Non-pigmented ciliary epithelial cell (primary cell): Measurements from ENCODE around the gene PPP6R3.
"Not testable (repeated sequence)": the region's sequence is repeated elsewhere in the genome, so short reads cannot be mapped to it uniquely, and the experiment has no call there.

ENCODE experiments used
- DNase-seq: peaks from one replicate; pipeline ENCODE4 v3.0.0-alpha.2; 2010; ENCODE audit warnings: low read depth

The PPP6R3 gene

GRCh38 chr11:68525336-68525735 lies 64.8 kb downstream of the PPP6R3 start:
- DNase-seq = no peak

DNA sequence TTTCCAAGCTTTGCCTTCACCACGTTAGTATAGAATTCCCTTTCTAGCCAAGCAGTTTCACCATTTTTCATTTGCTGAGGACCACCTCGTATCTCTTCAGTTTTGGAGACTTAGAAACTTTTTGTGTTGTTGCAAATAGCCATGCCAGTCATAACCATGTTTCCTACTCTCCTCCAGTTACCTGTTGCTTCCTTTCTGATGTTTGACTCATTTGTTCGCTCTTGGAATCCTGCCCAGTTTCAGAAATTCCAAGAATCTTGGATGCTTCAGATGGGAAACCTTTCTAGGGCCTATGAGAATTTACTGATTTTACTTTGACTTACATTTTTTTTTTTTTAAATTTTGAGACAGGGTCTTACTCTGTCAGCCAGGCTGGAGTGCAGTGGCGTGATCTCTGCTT lies 65.4 kb downstream of the PPP6R3 start:
- peak; percentile 32 for DNase-seq

- no peak for DNase-seq
These were observed 67.0 kb downstream of the PPP6R3 start for GRCh38 chr11:68527585-68527984.

- DNase-seq = no peak
These were observed 68.1 kb downstream of the PPP6R3 start for GRCh38 chr11:68528630-68529029.

- no peak for DNase-seq
These were observed 70.7 kb downstream of the PPP6R3 start for GRCh38 chr11:68531129-68531693.

DNA sequence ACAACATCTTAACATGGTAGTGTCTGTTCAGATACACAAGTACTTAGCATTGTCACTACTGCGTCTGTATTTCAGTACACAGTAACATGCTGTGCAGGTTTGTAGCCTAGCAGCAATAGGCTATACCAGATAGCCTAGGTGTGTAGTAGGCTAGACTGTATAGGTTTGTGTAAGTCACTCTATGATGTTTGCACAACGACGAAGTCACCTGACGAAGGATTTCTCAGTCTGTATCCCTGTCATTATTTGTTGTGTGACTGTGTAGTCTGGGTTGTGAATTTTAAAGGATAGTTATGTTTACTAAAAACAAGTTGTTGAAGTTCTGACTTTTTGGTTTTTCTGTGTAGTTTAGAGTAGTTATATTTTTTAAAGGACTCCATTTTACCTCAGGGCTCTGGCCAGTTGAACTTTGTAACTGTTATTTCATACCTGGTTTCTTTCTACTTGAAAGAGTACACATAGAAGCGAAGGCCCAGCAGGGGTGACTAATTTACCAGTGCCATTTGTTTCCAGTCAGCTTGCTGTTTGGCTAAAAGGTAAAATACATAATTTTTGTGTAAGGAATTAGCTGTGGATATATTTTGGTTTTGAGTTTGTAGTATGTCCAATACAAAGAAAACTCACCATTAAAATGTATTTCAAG lies 72.3 kb downstream of the PPP6R3 start:
- DNase-seq = no peak

GRCh38 chr11:68533945-68534344 lies 73.4 kb downstream of the PPP6R3 start:
- no peak for DNase-seq

- no peak for DNase-seq
These were observed 74.5 kb downstream of the PPP6R3 start for GRCh38 chr11:68535098-68535497.

- no peak for DNase-seq
These were observed 76.2 kb downstream of the PPP6R3 start for GRCh38 chr11:68536706-68537105.

- no peak for DNase-seq
These were observed 77.5 kb downstream of the PPP6R3 start for GRCh38 chr11:68538025-68538424.

- DNase-seq = no peak
These were observed 78.8 kb downstream of the PPP6R3 start for GRCh38 chr11:68539395-68539794.

GRCh38 chr11:68540504-68540903 lies 80.0 kb downstream of the PPP6R3 start:
- not testable (repeated sequence) for DNase-seq

- no peak for DNase-seq
These were observed 80.6 kb downstream of the PPP6R3 start for GRCh38 chr11:68541116-68541515.

DNA sequence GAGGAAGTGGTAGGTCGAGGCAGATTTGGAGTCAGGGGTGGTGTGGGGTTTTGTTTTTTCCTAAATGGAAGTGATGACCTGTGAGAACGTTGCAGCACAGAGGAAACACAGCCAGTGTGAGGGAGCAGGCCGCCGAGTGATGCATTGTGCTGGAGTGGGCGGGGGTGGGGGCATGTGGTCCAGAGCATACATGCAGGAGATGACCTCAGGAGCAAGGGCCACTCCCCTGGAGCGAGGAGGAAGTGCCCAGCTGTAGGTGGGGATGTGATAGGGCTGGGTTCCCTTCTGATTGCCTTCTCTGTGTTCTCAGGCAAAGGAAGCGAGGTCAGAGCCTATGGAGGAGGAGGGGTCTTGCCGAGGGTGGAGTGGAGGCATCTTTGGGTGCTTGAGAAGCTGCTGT lies 81.4 kb downstream of the PPP6R3 start:
- DNase-seq = no peak

GRCh38 chr11:68542617-68543016 lies 82.1 kb downstream of the PPP6R3 start:
- peak; percentile 76 for DNase-seq

GRCh38 chr11:68543594-68543993 lies 83.0 kb downstream of the PPP6R3 start:
- no peak for DNase-seq

GRCh38 chr11:68545347-68545746 lies 84.8 kb downstream of the PPP6R3 start:
- no peak for DNase-seq

- DNase-seq = no peak
These were observed 85.2 kb downstream of the PPP6R3 start for GRCh38 chr11:68545796-68546195.

DNA sequence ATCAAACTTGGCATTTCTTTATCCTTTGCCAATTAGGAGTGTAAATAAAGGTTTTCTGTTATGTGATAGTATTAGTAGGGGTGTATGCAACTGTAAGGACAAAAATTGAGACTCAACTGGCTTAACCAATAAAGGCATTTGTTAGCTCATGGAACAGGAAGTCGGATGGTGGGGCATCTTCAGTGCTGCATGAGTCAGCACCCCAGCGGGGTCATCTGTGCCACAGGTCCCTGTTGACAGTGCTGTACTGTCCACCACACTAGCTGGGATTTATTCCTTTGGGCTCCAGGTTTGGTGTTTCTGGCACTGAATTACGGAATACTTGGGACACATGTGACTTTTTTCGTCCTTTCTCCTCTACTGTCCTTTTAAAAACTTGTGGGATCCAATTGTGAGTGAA lies 86.0 kb downstream of the PPP6R3 start:
- no peak for DNase-seq

DNA sequence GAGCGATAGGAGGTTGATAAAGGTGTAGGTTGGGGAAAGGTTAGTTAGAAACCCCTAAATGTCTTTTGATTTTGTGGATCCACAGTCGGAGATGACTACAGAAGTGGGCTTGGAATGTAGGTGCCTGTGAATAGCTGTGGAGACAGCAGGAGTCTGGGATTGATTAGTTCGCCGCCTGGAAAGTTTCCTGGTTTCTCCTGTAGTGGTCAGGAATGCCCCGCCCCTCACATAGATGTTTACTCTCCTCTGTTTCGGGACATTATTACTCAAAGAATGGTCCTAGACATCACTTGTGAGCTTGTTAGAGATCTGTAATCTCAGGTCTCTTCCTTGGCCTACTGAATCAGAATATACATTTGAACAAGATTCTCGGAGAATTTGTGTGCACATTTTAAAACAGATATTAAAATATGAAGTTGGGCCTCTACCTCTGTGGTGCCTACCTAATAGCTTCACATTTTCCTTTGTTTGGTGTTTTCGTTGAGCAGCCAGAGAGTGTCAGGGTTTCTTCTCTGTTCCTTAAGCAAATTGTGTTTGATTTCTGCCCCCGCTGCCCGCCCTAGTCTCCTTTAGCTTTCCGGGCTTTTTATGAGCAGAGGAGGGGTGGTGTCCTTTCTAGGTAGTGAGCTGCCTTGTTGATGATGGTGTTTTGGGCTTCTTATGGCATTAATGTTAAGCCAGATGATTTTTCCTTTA lies 89.4 kb downstream of the PPP6R3 start:
- no peak for DNase-seq

DNA sequence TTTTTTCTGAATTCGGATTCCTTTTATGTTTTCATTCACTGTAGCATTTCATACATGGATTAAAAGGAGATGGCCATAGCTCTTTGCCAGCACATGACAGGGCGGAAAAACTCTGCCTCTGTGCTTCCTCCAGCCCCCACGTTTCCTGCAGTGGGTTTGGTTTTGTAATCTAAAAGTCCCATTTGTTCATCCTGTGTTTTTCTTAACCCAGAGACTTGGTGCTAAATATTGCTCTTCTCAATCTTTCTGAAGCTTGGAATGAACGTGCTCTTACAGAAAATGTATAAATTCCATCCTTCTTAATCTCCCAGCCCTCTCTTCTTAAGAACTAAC lies 89.9 kb downstream of the PPP6R3 start:
- no peak for DNase-seq

DNA sequence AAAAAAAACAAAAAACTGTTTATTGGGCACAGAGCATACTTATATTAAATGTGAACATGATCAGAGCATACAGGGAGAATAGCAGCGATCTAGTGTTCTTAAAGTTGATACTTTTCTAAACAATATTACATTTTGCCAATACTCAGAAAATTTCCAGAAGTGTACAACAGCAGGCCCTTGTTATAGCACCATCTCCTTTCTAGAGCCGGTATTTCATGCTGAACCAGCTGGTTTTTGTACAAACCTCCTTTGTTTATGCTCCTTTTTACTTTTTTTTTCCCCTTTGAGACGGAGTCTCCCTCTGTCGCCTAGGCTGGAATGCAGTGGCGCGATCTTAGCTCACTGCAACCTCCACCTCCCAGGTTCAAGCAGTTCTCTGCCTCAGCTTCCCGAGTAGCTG lies 90.7 kb downstream of the PPP6R3 start:
- DNase-seq = no peak

DNA sequence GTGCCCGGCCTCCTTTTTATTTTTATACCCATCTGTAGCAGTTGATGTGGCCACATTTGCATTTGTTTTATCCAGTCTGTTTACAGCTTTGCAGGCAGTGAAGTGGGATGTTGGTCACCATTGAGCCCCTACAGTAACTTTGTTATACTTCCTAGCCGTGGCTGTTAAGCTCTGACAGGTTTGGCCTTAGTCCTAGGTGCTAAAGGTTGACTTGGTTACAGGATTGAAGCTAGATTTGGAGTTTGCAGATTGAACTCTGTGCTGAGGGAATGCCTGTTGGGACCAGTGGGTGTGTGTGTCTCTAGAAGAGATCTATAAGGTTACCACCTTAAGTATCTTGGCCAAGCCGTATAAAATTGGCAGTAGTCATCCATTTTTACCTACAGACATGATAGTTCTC lies 91.2 kb downstream of the PPP6R3 start:
- no peak for DNase-seq

DNA sequence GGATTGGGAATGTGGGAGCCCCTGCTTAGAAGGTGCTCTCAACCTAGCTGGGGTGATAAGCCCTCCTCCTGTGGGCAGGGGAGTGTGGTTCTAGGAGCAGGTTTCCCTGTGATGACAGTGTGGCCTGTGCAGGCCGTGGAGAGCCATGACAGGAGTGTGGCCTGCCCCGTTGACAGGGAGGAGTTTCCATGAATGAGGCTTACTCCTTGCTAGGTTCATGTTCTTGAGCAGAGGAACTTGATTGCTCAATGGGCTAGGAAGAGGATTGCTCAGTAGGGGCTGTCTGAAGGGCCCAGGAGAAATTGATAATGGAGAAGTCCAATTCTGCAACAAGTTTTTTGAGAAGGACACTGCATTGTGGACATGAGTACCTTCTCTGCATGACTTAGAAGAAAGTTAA lies 92.0 kb downstream of the PPP6R3 start:
- DNase-seq = no peak
